ENCODE measurements around the gene TTBK1.

Gene TTBK1

DNA sequence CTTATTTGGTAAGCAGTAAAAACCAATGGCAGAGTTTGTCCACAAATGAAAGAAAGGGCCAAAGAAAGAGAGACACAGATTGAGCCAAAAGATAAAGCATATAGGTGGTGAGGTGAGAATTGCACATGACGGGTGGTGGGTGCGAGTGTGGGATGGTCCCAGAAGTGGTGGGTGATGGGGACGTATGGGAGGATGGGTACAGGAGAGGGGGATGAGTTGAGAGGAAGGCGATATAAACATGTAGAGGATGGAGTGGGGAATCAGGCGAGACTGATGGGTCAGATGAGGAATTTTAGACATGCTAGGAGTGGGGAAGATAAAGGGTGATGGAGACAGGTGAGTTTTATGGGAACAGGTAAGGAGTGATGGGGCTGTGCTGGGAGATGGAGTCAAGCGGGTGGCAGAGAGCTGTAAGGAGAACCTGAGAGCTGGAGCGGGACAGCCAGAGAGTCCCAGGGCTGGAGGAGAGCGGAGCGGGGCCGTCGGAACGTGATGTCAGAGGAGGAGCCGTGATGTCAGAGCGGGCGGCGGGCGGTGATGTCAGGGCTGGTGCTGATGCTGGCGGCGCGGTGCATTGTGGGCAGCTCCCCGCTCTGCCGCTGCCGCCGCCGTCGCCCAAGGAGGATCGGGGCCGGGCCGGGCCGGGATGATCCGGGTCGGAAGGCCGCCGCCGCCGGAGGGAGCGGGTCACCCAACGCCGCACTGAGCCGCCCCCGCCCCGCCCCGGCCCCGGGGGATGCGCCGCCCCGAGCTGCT is at the start of gene TTBK1:
TTBK1 (plus strand) TSS at position 574 of the 756 bp plus-strand sequence. CDS start 3,180 bp downstream, outside the sequence.
- DNase-seq (ENCODE audit: low read depth, low spot score): no peak

DNA sequence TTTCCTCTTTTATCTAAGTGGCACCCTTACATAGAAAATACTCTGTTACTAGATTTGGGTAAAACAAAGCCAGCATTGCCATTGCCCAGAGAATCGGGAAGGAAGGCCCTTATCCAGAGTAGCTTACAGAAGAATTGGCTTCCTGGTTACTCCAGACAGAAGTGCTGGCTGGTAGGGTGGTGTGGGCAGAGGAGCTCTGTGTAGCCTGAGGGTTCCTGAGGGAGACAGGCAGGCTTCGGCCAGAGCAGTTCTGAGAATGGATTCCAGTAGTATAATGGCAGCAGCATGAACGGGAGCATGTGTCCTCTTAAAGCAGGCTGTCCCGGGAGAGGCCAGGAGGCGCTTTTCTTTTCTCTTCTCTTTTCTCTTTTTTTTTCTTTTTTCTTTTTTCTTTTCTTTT is 49.4 kb upstream of the TTBK1 start:
- DNase-seq (ENCODE audit: low read depth, low spot score): no peak

DNA sequence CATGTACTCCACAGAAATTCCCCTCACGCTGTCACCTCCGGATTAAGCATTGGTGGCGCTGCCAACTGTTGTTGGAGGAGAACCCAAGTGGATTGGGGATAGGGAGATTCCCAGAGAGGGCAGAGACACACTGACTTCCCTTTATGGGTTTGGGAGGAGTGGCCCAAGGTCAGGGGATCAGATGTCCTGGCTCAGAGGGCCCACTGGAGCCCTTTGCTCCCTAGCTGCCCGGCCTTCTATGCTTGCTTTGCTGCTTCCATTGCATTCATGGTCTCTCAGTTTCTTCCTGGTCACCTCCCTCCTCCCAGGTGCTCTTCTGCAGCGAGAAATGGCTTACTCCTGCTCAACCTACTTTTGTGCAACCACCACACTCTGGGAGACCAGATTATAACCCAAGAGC is 46.9 kb upstream of the TTBK1 start:
- DNase-seq (ENCODE audit: low read depth, low spot score): no peak

DNA sequence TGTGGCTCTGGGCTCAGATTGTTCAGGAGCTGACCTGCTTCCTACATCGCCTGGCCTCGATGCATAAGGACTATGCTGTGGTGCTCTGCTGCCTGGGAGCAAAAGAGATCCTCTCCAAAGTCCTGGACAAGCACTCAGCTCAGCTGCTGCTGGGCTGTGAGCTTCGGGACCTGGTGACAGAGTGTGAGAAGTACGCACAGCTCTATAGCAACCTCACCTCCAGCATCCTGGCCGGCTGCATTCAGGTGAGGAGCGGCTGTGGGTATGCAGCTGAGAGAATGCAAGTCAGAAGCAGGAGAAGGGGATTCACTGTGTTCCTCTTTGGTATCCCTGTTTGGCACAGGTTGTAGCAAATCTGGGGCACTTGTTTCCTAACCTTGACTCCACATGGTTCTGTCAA is 43.4 kb upstream of the TTBK1 start:
- DNase-seq (ENCODE audit: low read depth, low spot score): no peak

DNA sequence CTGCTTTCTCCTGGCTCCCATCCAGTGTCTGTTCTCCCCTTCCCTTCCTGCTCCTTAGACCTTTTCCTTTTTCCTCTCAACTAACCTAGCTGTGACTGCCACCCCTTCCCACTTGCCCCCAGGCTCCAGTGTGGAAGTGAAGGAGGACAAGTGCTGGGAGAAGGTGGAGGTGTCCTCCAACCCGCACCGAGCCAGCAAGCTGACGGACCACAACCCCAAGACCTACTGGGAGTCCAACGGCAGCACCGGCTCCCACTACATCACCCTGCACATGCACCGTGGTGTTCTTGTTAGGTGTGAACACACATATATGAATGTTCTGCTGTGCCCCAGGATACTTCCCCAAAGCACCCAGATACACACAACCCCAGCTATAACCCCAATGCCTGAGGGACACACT is 42.7 kb upstream of the TTBK1 start:
- DNase-seq (ENCODE audit: low read depth, low spot score): no peak

DNA sequence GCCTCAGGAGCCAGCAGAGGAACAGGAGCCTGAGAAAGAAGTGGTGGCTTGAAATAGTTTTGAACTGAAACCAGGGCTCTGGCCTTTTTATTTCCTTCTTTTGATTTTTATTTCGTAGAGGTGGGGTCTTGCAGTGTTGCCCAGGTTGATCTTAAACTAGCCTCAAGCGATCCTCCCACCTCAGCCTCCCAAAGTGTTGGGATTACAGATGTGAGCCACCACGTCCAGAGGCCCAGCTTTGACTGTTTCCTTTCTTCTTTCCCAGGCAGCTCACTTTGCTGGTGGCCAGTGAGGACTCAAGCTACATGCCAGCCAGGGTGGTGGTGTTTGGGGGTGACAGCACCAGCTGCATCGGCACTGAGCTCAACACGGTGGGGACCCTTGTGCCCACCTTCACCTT is 40.8 kb upstream of the TTBK1 start:
- no peak for DNase-seq (ENCODE audit: low read depth, low spot score)

DNA sequence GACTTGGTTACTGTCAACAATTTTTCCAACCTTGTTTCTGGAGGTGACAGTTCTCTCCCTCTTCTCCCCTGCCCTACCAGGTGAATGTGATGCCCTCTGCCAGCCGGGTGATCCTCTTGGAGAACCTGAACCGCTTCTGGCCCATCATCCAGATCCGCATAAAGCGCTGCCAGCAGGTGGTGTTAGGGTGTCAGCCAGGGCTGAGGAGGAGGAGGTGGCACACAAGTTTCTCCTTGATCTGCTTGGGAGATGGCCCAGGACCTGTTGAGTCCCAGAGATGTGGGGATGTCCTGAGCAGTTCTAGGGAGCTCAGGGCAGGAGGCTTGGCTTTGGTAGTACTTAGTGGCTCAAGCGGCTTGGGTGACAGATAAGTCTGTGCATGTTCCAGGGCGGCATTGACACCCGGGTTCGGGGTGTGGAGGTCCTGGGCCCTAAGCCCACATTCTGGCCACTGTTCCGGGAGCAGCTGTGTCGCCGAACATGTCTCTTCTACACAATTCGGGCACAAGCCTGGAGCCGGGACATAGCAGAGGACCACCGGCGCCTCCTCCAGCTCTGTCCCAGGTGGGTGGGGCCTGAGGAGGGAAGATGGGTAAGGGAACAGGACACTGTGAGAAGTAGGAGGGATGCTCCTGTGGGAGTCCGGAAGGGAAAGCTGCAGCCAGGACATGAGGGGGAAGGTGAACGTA is 40.1 kb upstream of the TTBK1 start:
- DNase-seq (ENCODE audit: low read depth, low spot score): no peak

DNA sequence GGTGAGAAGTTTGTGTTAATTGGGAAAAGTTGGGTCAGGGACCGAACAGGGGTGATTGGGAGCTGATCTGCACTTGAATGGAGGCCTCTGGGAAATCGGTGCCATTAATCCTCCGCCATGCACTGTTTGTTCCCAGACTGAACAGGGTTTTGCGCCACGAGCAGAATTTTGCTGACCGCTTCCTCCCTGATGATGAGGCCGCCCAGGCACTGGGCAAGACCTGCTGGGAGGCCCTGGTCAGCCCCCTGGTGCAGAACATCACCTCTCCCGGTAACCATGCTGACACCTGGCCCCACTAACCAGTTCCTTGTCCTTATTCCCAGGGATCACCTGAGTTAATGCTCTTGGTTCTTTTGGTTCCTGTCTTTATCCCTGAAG is 39.6 kb upstream of the TTBK1 start:
- no peak for DNase-seq (ENCODE audit: low read depth, low spot score)

DNA sequence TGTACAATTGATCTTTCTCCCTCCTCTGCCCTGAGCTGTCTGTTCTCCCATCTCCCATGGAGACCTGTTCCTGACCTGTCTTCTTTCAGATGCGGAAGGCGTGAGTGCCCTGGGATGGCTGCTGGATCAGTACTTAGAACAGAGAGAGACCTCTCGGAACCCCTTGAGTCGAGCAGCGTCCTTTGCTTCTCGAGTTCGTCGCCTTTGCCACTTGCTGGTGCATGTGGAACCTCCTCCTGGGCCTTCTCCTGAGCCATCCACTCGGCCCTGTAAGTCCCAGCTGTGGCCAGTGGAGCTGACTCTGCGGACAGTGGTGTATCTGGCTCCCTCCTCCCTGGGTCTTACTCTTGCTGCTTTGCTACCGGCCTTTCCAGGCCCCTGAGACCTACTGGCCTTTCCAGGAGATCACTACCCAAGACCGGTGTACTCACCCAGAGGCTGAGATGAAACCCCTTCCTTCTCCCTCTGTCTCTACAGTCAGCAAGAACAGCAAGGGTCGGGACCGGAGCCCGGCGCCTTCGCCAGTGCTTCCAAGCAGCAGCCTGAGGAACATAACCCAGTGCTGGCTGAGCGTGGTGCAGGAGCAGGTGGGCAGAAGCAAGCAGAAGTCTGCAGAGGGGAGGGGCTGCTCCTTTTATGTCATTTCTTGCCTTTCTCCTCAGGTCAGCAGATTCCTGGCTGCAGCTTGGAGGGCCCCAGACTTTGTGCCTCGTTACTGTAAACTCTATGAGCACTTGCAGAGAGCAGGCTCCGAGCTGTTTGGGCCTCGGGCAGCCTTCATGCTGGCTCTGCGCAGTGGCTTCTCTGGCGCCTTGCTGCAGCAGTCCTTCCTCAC is 38.8 kb upstream of the TTBK1 start:
- DNase-seq (ENCODE audit: low read depth, low spot score): no peak

DNA sequence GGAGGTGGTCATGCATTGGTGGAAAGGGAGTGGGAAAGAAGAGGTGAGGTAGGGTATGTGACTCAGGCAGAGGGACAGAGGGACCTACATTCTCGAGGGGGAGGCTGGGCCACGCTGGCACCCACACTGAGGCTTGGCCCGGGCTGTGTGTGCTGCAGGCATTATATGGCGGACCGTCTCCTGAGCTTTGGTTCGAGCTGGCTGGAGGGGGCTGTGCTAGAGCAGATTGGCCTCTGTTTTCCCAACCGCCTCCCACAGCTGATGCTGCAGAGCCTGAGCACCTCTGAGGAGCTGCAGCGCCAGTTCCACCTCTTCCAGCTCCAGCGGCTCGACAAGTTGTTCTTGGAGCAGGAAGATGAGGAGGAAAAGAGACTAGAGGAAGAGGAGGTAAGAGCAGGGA is 37.4 kb upstream of the TTBK1 start:
- DNase-seq (ENCODE audit: low read depth, low spot score): no peak

DNA sequence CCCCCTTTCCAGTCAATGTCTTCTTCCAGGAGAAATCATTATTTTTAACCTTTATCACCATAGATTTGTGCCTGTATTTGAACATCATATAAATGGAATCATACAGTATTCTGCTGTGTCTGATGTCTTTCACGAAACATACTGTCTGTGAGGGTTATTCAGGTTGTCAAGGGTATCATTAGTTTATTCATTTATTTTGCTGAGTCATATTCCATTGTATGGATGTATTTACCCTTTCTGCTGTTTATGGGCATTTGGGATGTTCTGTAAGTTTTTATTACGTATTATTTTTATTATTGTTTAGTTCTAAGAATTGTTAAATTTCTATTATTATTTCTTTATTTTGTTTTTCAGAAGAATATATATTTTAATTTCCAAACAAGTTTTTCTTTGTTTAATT is 36.0 kb upstream of the TTBK1 start:
- DNase-seq (ENCODE audit: low read depth, low spot score): no peak

DNA sequence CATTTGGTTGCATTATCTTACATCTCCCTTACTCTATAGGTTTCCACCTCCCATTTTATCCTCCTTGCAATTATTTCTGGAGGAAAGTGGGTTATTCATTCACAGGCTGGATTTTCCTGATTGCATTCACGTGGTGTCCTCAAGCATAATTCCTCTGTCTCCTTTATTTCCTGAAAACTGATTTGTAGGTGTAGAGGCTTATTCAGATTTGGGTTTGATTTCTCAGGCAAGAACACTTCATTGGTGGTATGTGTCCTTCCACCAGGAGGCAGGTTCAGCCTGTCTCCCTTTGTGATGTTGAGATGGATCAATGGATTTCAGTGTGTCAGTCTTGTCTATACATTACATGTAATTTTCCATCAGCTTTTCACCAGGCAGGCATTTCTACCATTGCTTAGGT is 31.3 kb upstream of the TTBK1 start:
- no peak for DNase-seq (ENCODE audit: low read depth, low spot score)

DNA sequence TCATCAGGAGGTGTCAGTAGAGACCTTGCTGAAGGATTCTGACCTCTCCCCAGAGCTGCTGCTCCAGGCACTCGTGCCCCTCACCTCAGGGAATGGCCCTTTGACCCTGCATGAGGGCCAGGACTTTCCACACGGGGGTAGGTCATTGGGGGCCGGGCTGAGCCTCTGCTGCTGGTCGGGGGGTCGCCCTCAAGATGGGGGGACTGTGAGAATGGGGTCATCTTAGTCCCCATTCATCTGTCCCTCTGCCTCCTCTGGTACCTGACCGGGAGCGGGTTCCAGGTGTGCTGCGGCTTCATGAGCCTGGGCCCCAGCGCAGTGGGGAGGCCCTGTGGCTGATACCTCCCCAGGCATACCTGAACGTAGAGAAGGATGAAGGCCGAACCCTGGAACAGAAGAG is 29.9 kb upstream of the TTBK1 start:
- DNase-seq (ENCODE audit: low read depth, low spot score): no peak

DNA sequence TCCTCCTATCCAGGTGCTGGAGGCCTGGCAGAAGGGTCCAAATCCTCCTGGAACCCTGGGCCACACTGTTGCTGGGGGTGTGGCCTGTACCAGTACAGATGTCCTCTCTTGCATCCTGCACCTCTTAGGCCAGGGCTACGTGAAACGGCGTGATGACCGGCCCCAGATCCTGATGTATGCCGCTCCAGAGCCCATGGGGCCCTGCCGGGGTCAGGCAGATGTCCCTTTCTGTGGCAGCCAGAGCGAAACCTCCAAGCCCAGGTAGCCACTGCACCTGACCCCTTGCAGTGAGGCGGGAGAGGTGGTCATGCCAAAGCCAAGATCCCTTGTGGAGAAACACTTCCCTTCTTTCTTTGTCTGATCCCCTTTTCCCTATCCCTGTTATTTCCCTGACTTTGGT is 28.2 kb upstream of the TTBK1 start:
- DNase-seq (ENCODE audit: low read depth, low spot score): no peak

DNA sequence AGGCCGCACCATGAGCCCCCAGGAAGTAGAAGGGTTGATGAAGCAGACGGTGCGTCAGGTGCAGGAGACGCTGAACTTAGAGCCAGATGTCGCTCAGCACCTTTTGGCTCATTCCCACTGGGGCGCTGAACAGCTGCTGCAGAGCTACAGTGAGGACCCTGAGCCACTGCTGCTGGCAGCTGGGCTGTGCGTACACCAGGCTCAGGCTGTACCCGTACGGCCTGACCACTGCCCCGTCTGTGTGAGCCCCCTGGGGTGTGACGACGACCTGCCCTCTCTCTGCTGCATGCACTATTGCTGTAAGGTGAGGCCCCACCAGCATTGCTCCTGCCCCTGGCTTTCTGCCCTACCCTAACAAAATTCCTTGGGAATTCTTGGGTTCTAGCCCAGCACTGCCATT is 27.1 kb upstream of the TTBK1 start:
- no peak for DNase-seq (ENCODE audit: low read depth, low spot score)

DNA sequence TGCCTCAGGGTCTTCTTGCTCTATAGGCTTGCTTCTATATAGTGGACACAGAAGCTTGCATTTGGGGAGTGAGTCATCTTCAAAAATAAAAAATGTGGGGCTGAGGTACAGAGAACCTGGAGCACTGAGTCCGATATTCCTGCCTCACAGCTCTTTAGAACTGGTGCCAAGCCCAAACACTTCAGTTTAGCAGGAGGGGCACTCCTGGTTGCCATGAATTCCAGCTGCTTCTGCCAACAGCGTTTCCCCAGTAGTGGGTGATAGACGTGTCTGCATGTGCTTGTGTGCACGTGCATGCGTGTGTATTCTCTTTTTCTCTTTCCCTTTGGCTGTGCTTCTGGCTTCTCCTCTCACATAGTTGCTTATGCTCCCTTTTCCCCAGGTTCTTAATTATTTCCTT is 25.9 kb upstream of the TTBK1 start:
- no peak for DNase-seq (ENCODE audit: low read depth, low spot score)

DNA sequence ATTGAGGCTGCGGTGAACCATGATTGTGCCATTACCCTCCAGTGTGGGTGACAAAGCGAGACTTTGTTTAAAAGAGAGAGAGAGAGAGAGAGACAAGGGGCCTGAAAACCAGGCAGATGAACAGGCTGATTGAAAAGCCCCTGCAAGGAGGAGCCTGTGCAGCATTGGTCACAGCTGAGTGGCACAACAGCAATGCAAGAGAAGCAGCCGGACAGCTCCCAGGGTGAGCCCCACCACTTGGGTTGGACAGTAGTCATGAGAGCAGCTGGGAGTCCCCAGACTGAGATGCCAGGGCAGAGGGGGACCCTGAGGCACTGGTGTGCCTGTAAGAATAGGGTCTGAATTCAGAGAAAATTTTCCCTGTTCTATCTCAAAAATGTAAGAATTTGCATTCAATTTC is 24.2 kb upstream of the TTBK1 start:
- no peak for DNase-seq (ENCODE audit: low read depth, low spot score)

DNA sequence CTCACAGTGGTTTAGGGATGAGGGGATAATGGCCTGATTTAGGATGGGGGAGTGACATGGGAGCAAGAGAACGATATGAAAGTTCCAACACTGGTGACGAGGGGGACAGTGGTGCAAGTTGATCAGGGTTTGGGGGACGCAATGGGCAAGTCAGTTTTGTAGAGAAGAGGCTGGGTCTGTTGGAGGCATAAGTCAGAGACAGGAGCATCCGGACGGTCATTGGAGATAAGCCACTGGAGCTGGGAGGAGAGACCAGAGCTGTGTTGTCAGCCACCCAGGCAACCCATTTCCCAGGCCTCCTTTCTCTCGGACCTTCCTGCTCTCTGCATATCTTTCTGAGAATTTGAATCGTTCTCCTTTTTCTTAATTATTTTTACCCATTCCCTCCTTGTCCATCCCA is 23.5 kb upstream of the TTBK1 start:
- no peak for DNase-seq (ENCODE audit: low read depth, low spot score)

DNA sequence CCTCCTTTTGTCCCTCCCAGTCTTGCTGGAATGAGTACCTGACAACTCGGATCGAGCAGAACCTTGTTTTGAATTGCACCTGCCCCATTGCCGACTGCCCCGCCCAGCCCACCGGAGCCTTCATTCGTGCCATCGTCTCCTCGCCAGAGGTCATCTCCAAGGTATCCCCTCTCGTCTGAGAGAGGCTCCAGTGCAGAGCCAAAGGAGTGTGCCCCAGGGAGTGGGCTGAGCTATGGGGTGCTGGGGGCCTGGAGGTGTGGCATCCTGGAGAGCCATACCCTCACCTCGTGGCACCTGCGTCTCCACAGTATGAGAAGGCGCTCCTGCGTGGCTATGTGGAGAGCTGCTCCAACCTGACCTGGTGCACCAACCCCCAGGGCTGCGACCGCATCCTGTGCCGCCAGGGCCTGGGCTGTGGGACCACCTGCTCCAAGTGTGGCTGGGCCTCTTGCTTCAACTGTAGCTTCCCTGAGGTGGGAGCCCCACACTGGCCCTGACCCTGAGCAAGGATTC is 22.8 kb upstream of the TTBK1 start:
- no peak for DNase-seq (ENCODE audit: low read depth, low spot score)

DNA sequence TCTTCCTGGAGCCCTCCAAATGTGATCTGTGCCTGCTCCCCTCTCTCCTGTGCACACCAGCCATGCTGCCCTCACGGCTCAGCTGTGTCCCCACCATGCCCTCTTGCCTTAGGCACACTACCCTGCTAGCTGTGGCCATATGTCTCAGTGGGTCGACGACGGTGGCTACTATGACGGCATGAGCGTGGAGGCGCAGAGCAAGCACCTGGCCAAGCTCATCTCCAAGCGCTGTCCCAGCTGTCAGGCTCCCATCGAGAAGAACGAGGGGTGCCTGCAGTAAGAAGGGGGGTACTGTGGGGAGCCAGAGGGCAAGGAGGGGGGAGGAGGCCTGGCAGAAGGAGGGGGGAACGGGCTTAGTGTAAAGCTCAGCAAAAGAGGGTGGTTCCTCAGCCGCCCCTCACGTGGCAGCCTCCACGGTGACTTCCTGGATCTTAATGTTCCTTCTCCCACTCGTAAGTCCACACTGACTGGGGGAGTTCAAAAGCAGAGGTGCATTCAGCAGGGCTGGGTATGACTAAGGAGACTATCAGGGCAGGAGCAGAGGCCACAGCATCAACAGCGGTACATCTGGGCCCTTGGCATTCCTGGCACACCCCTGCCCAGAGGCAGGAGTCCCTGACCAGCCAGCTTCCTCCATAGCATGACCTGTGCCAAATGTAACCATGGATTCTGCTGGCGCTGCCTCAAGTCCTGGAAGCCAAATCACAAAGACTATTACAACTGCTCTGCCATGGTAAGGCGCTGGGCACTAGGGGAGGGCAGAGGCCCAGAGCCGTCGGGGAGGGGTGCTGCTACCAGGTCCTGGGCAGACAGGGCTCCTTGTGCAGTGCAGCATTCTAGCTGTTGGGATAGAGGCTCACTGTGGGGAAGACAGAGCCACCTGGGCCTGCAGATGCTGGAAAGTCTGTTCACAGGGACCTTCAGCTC is 22.0 kb upstream of the TTBK1 start:
- no peak for DNase-seq (ENCODE audit: low read depth, low spot score)

DNA sequence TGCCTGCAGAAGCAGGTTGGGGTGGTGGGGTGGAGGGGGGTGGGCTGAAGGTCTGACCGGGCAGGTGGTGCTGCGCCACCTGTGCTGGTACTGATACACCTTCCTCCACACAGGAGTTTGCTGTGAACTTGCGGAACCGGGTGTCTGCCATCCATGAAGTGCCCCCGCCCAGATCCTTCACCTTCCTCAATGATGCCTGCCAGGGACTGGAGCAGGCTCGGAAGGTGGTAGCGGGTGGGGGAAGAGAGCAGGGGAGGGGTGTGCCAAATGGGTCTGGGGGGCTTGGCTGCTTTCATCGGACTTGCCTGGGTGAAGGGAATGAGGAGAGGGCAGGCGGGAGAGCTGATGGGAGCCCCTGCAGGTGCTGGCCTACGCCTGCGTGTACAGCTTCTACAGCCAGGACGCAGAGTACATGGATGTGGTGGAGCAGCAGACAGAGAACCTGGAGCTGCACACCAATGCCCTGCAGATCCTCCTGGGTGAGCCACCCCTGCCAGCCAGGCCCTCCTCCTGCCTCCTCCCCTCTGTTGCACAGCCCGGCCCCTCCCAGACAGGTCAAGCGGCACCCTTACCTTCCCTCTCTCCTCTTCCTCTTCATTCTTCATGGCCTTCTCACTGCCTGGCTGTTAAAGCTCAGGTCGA is 20.7 kb upstream of the TTBK1 start:
- DNase-seq (ENCODE audit: low read depth, low spot score): no peak
